Activated T-cell treated with anti-CD3 and anti-CD28 coated beads for 1 hour (primary cell): ENCODE data around the gene SLC25A47.
"Not testable (repeated sequence)": the region's sequence is repeated elsewhere in the genome, so short reads cannot be mapped to it uniquely, and the experiment has no call there.

ENCODE experiments used
- DNase-seq: peaks from one replicate; pipeline ENCODE4 v3.0.0-alpha.2; 2020; ENCODE audit warnings: low read depth

The SLC25A47 gene

DNA sequence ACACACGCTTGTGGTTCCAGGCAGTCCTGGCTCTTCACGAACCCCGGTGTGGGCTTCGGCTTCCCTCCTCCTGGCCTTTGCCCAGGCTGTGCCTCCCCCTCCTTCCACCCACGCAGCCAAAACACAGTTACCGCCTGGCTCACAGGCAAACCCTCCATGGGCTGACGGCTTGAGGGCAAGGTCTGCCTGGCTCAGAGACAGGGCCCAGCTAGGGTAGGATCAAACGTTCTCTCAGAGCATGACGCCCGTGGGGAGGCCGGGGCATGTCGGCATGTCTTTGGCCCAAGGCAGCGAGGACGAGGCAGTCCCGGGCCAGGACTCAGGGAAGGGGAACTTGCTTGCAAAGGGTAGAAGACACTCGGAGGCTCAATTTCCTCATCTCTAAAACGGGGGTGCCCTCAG is 2.1 kb downstream of the SLC25A47 start:
- no peak for DNase-seq

DNA sequence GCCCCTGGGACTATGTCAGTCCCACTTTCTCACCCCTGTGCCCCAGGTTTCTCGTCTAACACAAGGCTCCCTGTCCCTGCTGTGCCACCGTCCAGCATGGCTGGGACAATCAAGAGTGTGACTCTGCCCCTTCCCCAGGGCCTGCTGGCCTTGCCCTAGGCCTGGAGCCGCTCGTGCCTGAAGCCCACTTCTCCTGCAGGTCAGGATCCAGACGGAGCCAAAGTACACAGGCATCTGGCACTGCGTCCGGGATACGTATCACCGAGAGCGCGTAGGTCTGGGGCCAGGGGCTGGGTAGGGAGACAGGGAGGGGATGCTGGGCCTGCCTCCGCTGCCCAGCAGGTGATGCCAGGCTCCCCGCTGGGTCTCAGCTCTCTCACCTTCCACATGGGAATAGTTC is 2.8 kb downstream of the SLC25A47 start:
- DNase-seq: no peak

DNA sequence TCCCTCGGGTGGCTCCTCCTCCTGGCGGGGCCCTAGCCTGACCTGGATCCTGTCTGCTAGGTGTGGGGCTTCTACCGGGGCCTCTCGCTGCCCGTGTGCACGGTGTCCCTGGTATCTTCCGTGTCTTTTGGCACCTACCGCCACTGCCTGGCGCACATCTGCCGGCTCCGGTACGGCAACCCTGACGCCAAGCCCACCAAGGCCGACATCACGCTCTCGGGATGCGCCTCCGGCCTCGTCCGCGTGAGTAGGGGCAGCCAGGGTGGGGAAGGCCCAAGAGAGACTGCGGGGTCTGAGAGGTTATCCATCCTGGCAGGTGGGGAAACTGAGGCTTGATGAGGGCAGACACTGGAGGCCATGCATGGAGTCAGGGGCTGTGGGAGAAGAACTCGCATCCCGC is 4.0 kb downstream of the SLC25A47 start:
- DNase-seq: no peak

DNA sequence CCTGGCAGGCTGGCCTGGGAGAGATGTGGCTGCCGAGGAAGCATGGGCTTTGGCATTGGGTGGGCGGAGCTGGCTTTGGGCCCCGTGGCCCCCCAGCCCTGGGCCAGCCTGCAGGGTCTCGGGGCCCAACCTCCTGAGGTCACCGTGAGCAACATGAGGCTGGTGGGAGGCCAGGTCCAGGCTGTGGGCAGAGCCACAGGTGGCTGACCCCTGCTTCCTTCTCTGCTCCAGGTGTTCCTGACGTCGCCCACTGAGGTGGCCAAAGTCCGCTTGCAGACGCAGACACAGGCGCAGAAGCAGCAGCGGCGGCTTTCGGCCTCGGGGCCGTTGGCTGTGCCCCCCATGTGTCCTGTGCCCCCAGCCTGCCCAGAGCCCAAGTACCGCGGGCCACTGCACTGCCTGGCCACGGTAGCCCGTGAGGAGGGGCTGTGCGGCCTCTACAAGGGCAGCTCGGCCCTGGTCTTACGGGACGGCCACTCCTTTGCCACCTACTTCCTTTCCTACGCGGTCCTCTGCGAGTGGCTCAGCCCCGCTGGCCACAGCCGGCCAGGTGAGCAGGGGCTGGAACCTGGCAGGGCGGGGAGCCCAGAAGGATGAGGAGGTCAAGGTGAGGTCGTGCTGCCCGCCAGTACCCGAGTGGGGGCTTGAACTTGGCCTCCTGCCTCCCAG is 5.5 kb downstream of the SLC25A47 start:
- no peak for DNase-seq

DNA sequence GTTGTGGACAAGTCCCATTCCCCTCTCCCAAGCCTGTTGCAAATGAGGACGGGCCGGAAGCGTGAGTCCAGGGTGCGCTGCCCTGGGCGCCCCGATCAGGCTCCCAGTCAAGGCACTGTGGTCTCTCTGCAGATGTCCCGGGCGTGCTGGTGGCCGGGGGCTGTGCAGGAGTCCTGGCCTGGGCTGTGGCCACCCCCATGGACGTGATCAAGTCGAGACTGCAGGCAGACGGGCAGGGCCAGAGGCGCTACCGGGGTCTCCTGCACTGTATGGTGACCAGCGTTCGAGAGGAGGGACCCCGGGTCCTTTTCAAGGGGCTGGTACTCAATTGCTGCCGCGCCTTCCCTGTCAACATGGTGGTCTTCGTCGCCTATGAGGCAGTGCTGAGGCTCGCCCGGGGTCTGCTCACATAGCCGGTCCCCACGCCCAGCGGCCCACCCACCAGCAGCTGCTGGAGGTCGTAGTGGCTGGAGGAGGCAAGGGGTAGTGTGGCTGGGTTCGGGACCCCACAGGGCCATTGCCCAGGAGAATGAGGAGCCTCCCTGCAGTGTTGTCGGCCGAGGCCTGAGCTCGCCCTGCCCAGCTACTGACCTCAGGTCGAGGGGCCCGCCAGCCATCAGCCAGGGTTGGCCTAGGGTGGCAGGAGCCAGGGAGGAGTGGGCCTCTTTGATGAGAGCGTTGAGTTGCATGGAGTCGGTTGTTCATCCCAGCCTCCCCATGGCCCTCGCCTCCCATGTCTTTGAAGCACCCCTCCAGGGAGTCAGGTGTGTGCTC is 6.3 kb downstream of the SLC25A47 start:
- DNase-seq: no peak

DNA sequence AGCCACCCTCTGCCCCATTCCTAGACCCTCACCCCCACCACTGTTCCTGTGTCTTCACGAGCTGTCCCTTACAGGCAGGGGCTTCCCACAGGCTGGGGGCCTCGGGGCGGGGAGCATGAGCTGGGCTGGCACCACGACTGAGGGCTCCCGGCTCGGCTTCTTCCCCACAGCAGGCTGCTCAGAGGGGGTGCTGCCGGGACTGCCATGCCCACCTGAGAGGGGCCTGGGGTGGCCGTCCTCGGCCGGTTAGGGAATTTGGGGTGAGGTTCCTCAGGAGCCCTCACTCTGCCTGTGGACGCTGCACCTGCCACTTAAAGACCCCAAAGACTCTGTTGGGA is 6.8 kb downstream of the SLC25A47 start:
- no peak for DNase-seq

DNA sequence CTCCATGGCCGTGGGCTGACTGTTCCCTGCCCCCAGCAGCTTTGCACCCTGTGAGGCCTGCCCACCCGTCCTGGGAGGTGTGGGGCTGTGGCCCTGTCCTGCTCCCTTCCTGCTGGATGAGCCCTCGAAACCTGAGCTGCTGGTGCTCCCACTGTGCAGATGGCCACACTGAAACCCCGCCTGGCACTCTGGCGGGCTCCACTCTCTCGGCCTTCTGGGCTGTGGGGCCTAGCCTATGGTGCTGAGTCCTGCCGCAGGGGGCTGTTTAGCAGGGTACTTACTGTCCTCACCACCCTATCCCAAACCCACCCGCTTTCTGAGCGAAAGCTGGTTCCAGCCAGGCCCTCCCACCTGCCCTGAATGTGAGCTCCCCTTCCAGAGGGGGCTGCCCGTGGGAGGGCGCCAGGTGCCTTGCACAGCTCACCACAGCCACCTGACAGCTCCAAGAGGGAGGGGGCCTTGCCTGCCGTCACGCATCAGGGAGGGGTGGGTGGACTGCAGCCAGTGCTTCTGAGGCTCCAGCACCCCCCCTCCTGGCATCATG is 7.3 kb downstream of the SLC25A47 start:
- no peak for DNase-seq

DNA sequence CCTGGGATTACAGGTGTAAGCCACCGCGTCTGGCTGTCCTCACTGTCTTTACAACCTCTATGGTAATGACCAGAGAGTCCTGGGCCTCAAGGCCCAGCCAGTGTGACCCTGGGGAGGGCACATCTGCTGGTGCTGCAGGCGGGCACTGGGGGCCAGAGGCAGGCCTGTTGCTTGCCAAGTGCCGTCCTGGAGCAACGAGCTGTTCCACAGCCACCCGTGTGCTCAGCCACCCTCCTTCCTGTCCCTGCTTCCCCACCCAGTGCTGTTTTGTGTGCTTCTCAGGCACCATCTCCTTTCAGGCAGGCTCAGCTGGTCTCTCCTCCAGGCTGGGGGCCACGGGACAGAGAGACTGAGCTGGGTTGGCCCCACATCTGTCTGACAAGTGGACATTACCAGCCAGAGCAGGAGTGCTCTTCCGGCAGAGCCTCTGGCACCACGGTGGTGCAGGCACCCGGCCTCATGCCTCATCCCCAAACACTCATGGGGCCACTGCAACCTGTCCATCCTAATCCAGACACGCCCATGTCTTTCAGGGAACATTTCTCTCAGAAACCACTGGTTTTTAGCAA is 9.0 kb downstream of the SLC25A47 start:
- no peak for DNase-seq

DNA sequence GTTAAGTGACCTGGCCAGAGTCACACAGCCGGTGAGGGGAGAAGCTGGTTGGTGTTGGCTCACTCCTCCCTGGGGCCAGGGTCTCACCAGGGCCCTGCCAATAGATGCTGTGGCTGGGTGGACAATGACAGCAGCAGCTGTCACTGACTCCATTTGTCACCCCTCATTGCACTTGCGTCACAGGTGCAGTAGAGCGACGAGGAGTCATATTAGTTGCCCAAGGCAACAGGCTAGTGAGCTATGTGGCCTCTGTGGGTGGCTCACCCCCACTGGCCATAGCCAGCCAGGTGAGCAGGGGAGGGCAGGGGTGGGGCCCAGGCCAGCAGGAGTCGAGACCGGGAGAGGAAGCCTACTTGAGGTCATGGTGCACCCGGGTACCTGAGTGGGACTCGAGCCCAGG is 9.7 kb downstream of the SLC25A47 start:
- no peak for DNase-seq

DNA sequence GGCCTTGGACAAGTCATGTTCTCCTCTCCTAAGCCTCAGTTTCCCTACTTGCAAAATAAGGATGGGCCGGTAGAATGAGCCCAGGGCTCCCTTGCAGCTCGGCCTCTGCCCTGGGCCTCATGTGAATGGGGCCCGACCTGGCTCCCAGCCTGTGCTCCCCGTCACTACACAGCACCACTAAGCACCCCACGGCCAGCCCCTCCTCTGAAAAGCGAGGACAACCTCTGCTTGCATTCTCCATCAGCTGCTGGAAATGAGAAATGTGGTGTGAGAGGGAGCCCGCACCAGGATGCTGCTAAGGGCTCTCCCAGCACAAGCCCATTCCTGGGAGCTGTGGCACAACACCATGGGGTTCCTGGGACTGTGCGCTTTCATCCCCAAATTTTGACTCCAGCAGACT is 10.2 kb downstream of the SLC25A47 start:
- no peak for DNase-seq

DNA sequence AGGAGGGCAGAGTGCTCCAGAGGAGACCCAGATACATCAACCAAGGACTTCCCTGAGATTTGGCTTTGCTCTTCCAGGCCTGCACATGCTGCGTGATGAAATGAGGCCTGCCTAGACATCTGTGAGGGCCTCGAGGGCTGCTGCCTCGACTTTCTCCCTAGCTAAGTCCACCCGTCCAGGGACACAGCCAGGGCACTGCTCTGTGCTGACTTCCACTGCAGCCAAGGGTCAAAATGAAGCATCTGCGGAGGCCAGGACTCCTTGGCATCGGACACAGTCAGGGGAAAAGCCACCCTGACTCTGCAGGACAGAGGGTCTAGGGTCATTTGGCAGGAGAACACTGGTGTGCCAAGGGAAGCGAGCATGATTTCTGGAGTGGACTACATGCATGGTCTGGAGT is 10.7 kb downstream of the SLC25A47 start:
- DNase-seq: no peak

DNA sequence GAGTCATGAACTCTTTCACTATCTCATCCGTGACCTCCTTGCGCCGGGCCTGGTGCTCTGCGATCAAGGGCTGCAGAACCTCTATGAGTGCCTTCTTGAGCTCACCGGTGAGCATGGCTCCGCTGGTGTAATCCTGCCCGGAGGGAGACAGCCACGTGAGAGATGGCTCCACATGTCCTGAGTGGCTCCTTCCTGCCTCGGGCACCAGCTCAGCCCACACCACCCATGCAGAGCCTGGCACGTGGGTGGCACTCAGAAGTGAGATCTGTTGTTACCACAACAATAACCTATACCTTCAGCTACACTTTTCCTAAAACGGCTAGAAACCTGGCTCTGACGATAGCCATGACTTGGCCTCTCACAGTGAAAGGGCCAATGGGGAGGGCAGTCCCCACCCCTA is 11.8 kb downstream of the SLC25A47 start:
- DNase-seq: no peak

DNA sequence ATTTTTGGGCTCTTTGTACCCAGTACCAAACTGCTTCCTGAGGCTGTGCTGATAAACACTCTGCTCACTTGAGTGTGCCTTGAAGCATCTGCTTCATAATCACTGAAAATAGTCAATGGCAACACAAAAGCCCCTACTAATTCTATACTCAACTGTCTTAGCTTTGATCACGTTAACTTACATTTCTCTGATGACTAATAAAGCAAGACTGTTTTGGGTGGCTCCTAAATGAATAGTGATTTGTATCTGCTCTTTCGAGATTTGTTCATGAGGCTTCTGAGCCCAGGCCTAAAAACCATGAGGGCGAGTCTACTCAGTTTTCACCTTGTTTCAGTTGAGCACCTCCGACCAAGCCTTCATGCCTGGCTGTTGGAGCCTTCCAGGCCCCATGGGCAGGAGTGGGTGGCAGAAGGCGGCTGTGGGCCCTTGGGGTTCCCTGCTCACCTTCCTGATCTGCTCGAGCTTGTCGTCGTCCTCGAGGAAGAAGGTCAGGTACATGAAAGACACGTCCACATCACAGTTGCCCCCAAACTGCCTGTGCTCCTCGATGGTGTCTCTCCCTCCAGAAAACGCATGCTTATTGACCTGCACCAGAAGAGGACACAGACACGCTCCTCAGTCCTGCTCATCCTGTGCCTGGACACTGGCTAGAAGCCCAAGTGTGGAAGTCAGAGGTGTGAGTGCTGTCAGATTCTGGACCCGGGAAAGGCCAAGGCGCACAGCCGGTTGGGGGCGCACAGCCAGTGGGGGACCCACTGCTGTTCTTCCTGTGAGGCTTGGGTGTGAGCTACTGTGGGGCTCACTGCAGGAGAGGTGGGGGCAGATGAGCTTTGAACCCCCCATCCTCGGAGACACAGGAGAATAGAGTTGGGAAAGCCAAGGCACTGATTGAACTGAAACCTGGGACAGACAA is 13.7 kb downstream of the SLC25A47 start:
- no peak for DNase-seq

DNA sequence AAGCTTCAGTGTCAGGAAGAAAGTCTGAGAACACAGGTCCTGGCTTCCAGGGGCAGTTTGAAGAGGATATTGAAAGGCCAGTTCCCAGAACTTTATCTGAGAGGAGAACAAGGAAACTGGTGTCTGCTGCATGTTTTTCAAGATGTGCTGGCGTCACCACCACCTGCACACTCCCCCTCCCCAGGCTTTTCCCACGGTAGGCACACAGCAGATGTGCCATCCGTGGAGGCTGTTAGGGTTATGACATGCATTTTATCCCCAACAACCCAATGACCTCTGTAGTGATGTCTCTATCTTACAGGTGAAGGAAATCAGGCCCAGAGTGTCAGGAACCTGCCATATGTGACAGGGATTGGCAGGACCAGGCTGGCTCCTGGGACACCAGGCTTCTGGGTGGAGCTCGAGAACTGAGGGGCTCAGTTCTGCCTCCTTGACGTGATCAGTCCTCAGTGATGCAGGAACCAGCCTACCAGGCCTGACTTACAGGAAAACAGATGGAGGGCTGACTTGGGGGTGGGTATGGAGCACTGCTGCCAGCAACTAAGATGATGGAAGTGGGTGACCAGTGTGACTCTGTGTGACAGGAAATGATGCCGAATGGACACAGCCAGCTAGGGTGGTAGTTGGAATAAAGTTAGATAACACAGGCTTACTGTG is 16.8 kb downstream of the SLC25A47 start:
- no peak for DNase-seq

DNA sequence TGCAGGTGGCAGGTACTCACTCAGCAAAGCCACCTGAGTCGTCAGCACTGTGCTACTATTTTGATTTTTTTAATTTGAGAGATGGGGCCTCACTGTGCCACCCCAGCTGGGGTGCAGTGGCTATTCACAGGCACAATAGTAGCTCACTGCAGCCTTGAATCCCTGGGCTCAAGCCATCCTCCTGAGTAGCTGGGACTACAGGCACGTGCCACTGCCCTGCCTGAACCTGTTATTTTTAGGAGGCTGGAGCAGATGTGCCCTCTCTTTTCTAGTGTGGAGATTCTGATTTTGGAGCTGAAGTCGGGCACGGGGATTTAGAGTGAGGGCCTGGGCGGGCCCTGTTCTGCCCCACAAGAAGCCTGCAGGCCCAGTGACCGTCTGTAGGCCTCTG is 17.3 kb downstream of the SLC25A47 start:
- no peak for DNase-seq

DNA sequence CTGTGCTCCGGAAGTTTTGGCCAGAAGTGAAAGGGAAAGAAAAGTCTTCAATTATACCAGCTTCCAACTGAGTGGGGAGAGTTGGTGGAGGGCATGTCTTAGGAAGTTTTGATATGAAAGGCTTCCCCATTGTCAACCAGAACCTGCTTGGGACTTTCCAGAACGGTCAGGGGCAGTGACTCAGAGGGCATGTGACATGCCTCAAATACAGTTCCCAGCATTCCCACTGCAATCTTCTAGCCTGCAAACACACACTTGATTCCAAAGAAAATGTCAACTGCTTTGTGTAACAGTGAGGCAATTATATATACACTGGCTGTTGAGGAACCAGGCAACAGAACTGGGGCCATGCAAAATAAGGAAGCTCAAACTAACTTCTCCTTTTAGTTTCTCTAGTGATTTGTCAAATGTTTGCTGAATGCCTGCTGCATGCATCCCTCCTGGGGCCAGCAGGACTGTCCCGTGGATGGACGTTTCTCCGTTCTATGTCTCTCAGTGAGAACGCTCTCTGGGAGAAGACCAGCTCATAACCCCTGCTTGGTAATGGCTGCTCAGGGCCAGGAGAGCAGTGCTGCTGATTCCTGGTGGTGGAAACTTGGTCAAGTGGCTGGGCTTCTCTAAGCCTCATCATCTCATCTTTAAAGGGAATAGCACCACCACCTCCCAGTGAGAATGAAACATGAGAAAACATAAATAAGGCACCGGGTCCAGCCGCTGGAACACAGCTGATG is 18.3 kb downstream of the SLC25A47 start:
- DNase-seq: no peak

DNA sequence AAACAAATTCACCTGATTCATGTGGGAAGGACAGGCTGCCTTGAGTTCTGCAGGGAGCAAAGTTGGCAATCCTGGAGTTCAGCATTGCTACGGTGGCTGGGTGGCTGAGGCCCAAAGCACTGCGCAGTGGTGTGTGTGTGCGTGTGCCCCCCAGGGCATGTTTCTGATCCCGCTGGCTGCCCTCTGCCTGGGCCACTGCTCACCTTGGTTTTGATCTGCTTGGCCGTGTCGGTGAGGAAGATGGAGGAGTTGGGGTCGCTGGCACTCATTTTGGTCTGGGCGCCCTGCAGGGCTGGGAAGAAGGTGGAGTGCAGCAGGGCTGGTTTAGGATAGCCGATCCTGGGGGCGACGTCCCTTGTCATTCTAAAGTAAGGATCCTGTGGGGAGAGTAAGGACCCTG is 19.1 kb downstream of the SLC25A47 start:
- no peak for DNase-seq

DNA sequence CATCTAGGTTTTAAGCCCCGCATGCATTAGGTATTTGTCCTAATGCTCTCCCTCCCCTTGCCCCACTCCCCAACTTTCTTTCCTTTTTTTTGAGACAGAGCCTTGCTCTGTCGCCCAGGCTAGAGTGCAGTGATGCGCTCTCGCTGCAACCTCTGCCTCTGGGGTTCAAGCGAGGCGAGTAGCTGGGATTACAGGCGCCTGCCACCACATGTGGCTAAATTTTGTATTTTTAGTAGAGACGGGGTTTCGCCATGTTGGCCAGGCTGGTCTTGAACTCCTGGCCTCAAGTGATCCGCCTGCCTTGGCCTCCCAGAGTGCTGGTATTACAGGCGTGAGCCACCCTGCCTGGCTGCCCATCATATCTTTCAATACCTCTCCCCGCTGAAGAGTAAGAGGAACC is 19.7 kb downstream of the SLC25A47 start:
- DNase-seq: not testable (repeated sequence)

DNA sequence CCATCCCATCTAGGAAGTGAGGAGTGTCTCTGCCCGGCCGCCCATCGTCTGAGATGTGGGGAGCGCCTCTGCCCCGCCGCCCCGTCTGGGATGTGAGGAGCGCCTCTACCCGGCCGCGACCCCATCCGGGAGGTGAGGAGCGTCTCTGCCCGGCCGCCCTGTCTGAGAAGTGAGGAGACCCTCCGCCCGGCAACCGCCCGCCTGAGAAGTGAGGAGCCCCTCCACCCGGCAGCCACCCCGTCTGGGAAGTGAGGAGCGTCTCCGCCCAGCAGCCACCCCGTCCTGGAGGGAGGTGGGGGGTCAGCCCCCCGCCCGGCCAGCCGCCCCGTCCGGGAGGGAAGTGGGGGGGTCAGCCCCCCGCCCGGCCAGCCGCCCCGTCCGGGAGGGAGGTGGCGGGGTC is 21.5 kb downstream of the SLC25A47 start:
- DNase-seq: not testable (repeated sequence)

DNA sequence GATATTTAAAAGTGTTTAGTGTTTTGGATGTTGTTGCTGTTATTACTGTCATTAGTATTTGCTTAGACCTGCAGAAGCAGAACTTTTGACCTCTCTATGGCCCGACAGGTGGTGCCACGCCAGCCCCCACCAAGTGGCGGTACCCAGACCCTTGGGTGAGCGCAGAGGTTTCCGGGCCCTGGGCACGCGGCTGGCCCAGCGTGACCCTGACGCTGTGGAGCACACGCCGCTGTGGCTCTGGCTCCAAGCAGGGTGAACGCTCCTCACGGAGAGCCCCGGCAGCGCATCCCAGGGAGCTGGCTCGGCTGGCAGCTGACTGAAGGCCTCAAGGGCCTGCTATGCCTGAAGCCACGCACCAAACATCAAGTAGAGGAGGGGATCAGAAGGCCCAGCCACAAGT is 22.6 kb downstream of the SLC25A47 start:
- no peak for DNase-seq
